ENCODE measurements around the gene RNF135. TPM values are rescaled to one million over a fixed set of nuclear protein-coding genes. Genes with fewer than 3 reads are reported as not detected.

Gene RNF135
- total and polyA plus RNA-seq, 10 of the 15 experiments (the other 5 are each of a cell fraction or from before 2014, with no cell fraction given): 12.7 to 28.0 (median 18.7) TPM

GRCh38 chr17:30961209-30962188, 9.3 kb upstream of the RNF135 start (continued):
- no peak for TF ChIP-seq SRF (IDR thresholded peaks at IDR 0.05; ENCODE audit: low read depth in 2 of 2, low read length in 2 of 2)
- TF ChIP-seq, protein P1, sequence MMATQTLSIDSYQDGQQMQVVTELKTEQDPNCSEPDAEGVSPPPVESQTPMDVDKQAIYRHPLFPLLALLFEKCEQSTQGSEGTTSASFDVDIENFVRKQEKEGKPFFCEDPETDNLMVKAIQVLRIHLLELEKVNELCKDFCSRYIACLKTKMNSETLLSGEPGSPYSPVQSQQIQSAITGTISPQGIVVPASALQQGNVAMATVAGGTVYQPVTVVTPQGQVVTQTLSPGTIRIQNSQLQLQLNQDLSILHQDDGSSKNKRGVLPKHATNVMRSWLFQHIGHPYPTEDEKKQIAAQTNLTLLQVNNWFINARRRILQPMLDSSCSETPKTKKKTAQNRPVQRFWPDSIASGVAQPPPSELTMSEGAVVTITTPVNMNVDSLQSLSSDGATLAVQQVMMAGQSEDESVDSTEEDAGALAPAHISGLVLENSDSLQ (IDR thresholded peaks at IDR 0.05): peak; percentile 23; the same call in 1 of the 2 replicates
- TF ChIP-seq, protein P2, sequence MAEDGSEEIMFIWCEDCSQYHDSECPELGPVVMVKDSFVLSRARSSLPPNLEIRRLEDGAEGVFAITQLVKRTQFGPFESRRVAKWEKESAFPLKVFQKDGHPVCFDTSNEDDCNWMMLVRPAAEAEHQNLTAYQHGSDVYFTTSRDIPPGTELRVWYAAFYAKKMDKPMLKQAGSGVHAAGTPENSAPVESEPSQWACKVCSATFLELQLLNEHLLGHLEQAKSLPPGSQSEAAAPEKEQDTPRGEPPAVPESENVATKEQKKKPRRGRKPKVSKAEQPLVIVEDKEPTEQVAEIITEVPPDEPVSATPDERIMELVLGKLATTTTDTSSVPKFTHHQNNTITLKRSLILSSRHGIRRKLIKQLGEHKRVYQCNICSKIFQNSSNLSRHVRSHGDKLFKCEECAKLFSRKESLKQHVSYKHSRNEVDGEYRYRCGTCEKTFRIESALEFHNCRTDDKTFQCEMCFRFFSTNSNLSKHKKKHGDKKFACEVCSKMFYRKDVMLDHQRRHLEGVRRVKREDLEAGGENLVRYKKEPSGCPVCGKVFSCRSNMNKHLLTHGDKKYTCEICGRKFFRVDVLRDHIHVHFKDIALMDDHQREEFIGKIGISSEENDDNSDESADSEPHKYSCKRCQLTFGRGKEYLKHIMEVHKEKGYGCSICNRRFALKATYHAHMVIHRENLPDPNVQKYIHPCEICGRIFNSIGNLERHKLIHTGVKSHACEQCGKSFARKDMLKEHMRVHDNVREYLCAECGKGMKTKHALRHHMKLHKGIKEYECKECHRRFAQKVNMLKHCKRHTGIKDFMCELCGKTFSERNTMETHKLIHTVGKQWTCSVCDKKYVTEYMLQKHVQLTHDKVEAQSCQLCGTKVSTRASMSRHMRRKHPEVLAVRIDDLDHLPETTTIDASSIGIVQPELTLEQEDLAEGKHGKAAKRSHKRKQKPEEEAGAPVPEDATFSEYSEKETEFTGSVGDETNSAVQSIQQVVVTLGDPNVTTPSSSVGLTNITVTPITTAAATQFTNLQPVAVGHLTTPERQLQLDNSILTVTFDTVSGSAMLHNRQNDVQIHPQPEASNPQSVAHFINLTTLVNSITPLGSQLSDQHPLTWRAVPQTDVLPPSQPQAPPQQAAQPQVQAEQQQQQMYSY (CRISPR knock-in tag; IDR thresholded peaks at IDR 0.05): no peak
- TF ChIP-seq EED (IDR thresholded peaks at IDR 0.05; ENCODE audit: low read depth): peak; percentile 71
- TF ChIP-seq ZNF24 (IDR thresholded peaks at IDR 0.05): no peak
- peak; percentile 41; the same call in 1 of the 2 replicates for TF ChIP-seq MLLT1 (IDR thresholded peaks at IDR 0.05)
- no peak for TF ChIP-seq NFYA (IDR thresholded peaks at IDR 0.05; ENCODE audit: borderline replicate concordance, low read depth, low read length)
- TF ChIP-seq USF2 (IDR thresholded peaks at IDR 0.05; ENCODE audit: borderline replicate concordance, low read depth, low read length): no peak
- no peak for TF ChIP-seq EGR1 (IDR thresholded peaks at IDR 0.05; ENCODE audit: borderline replicate concordance in 1 of 2, low read depth in 2 of 2, low read length in 2 of 2)
- peak; percentile 21; the same call in 1 of the 2 replicates for TF ChIP-seq BCL11A (IDR thresholded peaks at IDR 0.05; ENCODE audit: low read depth, low read length)
- TF ChIP-seq BMI1 (IDR thresholded peaks at IDR 0.05; ENCODE audit: borderline replicate concordance): no peak
- peak; percentile 90 for TF ChIP-seq BCL3 (IDR thresholded peaks at IDR 0.05; ENCODE audit: borderline replicate concordance, insufficient read depth, low read depth, low read length, poor library complexity, severe bottlenecking)
- TF ChIP-seq BCLAF1 (IDR thresholded peaks at IDR 0.05): no peak
- TF ChIP-seq TCF3 (IDR thresholded peaks at IDR 0.05; ENCODE audit: borderline replicate concordance, insufficient read depth, low read depth, low read length): no peak
- peak; percentile 97 for TF ChIP-seq RUNX3 (IDR thresholded peaks at IDR 0.05; ENCODE audit: low read length)

Data from GM12878 (cell line).